Measurements from ENCODE around the gene MYO1D. TPM values are rescaled to one million over a fixed set of nuclear protein-coding genes. Genes with fewer than 3 reads are reported as not detected.

The MYO1D gene
- total RNA-seq, 1 experiment from 2014 or later = 35.7 TPM

DNA sequence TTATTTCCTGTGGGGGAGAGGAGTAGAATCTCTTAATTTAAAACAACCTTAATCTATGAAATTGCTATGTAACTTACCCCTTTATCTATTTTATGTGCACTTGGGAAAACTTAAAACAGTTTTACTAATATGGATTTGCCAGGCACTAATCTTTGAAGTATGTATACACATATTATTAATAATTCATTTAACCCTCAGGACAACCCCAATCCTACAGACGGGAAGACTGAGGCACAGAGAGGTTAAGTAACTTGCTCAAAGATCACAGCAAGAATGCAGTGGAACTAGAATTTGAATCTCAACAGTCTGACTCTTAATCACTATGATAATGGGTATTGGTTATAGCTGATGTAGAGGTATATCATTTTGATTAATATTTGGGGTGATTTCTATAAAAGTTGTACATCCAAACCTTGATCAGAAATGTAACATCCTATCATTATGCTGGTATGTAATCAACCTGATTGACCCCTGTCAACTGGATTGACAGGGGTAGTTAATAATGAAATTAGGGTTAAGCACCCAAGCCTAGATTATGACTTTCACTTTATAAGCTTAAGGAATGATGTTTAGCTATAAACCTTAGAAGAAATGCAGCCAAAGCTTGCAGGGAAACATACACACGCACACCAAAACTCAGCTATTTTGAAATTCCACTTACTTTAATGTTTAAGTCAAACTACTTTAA is 1.6 kb downstream of the MYO1D start:
- H3K9me3 ChIP-seq (ENCODE audit: control insufficient read depth in 1 of 2, insufficient read depth in 1 of 2, low read depth in 1 of 2, low read length in 2 of 2) = no peaks in the 10 kb centered on the region
- peaks cover 9% of the 10 kb centered on the region; the same call in 1 of the 2 replicates for H3K79me2 ChIP-seq (ENCODE audit: insufficient read depth, low read length)
- no peaks in the 10 kb centered on the region for H4K20me1 ChIP-seq (ENCODE audit: insufficient read depth)
- no peak for ATAC-seq
- peak overlapping the region; percentile 83 for H3K4me2 ChIP-seq (ENCODE audit: low read length)
- H3K27ac ChIP-seq (ENCODE audit: low read depth, low read length) = no peak overlapping the region
- peak overlapping the region; percentile 70 for H3K9ac ChIP-seq (ENCODE audit: low read length)
- no peaks in the 10 kb centered on the region for H3K9me2 ChIP-seq (ENCODE audit: insufficient read depth)
- H3K27me3 ChIP-seq (ENCODE audit: insufficient read depth, low read length) = no peaks in the 10 kb centered on the region
- no peak overlapping the region for H2AFZ ChIP-seq (ENCODE audit: low read depth, low read length, poor library complexity, severe bottlenecking)
- no peaks in the 10 kb centered on the region for H3K36me3 ChIP-seq (ENCODE audit: control insufficient read depth in 1 of 2, insufficient read depth in 2 of 2, low read length in 2 of 2)
- intact Hi-C loops (cut with micrococcal nuclease) = loop anchor here (10.0 kb wide), 1 partner anchor 201 kb away; no protein-coding TSS in a partner anchor
- no TSS peak for BruUV-seq (replicated peaks)
- POLR2A ChIA-PET = no interaction called here
- RAD21 ChIA-PET (ENCODE audit: low non-redundant PET in 1 of 2, low total read pairs in 2 of 2, uncharacterized antibody in 2 of 2, unreplicated experiment in 2 of 2) = interaction anchor here in 1 of 2 experiments (1.1 kb wide), 1 partner anchor 92 kb away, joined by 3 read pairs; no protein-coding TSS in a partner anchor
- no peak for TF ChIP-seq YY1 (IDR thresholded peaks at IDR 0.05; ENCODE audit: extremely low read depth, insufficient replicate concordance, low read depth, low read length)
- no peak for TF ChIP-seq REST (IDR thresholded peaks at IDR 0.05; ENCODE audit: low read depth)
- TF ChIP-seq SIN3A (IDR thresholded peaks at IDR 0.05; ENCODE audit: low read depth) = no peak
- TF ChIP-seq JUND (IDR thresholded peaks at IDR 0.05) = no peak
- no peak for TF ChIP-seq MAX (IDR thresholded peaks at IDR 0.05)
- no peak for TF ChIP-seq CBX3 (IDR thresholded peaks at IDR 0.05; ENCODE audit: low read depth)
- no peak for TF ChIP-seq ELF1 (IDR thresholded peaks at IDR 0.05; ENCODE audit: borderline replicate concordance, low read depth)
- TF ChIP-seq, protein P1, sequence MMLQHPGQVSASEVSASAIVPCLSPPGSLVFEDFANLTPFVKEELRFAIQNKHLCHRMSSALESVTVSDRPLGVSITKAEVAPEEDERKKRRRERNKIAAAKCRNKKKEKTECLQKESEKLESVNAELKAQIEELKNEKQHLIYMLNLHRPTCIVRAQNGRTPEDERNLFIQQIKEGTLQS (IDR thresholded peaks at IDR 0.05) = no peak
- TF ChIP-seq SRF (IDR thresholded peaks at IDR 0.05; ENCODE audit: low read depth) = no peak
- TF ChIP-seq TCF7L2 (IDR thresholded peaks at IDR 0.05; ENCODE audit: borderline replicate concordance, extremely low read depth, insufficient read depth, insufficient read length) = no peak
- TF ChIP-seq POLR2AphosphoS5 (IDR thresholded peaks at IDR 0.05; ENCODE audit: low read depth, low read length) = no peak
- TF ChIP-seq ZBTB33 (IDR thresholded peaks at IDR 0.05; ENCODE audit: extremely low read depth, insufficient replicate concordance, low read length) = no peak
- no peak for TF ChIP-seq CTCF (IDR thresholded peaks at IDR 0.05 in 2 of 3, conservative IDR thresholded peaks at IDR 0.05 in 1 of 3; ENCODE audit: borderline replicate concordance in 1 of 3, insufficient read depth in 1 of 3, low read depth in 2 of 3, low read length in 2 of 3)
- no peak for TF ChIP-seq EGR1 (IDR thresholded peaks at IDR 0.05; ENCODE audit: low read depth)
- TF ChIP-seq POLR2A (IDR thresholded peaks at IDR 0.05; ENCODE audit: borderline replicate concordance, extremely low read depth, insufficient read depth, insufficient read length) = no peak
- DNase-seq (ENCODE audit: low read depth, low spot score) = no peak
- CTCF ChIA-PET = interaction anchor here (2.2 to 4.9 kb wide), 5 partner anchors 8 to 93 kb away, joined by 7 to 73 read pairs (median 13); no protein-coding TSS in a partner anchor
- H3K4me3 ChIP-seq (replicated peaks in 1 of 2; ENCODE audit: low read depth in 1 of 2, low read length in 2 of 2) = peak overlapping the region; percentile 58 to 72
- peaks cover 8 to 15% of the 10 kb centered on the region in 2 experiments; a peak in 3 of 4 replicates for H3K4me1 ChIP-seq (ENCODE audit: control insufficient read depth in 1 of 2, insufficient read depth in 2 of 2, low read length in 2 of 2)

All from HCT116 (cell line).